ENCODE results near the gene RACGAP1.

Gene RACGAP1

GRCh38 chr12:49984476-49985359, 40.6 kb downstream of the RACGAP1 start:
- no peak for DNase-seq

GRCh38 chr12:49983892-49984291, 41.4 kb downstream of the RACGAP1 start:
- DNase-seq: peak; percentile 60

DNA sequence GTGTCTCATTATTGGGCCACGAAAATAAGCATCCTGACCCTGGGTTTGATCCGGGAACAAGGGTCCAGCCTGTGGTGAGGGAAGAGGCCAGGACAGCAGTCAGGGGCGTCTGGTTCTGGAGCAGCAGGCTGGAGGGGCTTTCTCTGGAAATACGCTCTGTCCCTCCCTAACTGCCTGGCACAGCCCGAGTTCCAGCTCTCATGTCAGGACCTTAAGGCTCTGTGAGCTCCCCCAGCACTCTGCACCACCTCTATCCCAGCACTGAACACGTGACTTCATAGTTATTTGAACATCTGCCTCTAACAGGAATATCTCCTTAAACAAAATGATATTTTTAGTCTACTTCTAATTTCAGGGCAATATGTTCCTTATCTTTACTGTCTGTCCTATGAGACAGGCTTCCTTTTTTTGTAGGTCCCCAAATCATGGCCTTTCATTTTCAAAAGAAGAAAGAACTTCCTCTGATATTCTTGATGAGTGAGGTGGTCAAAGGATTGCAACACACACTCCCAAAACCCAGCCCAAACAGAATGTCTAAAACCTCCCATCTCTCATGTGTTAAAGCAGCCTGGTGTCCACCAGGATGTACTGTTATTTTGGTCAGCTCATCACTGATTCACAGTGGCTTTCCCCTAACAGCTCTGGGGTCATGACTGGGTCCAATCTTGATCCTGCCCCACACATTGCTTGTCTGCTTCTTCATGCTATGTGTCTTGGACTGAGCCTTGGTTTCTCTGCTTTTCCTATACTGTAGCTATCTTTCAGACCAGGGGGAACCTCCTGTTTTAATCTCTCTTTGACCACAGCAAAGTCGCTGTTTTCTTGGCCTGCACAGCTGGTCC, 42.8 kb downstream of the RACGAP1 start:
- peak; percentile 73 for DNase-seq

GRCh38 chr12:49980501-49981349, 44.6 kb downstream of the RACGAP1 start:
- no peak for DNase-seq

- no peak for DNase-seq
Measured at GRCh38 chr12:49979791-49980190, 45.5 kb downstream of the RACGAP1 start.

- DNase-seq: no peak
Measured at GRCh38 chr12:49979016-49979586, 46.2 kb downstream of the RACGAP1 start.

DNA sequence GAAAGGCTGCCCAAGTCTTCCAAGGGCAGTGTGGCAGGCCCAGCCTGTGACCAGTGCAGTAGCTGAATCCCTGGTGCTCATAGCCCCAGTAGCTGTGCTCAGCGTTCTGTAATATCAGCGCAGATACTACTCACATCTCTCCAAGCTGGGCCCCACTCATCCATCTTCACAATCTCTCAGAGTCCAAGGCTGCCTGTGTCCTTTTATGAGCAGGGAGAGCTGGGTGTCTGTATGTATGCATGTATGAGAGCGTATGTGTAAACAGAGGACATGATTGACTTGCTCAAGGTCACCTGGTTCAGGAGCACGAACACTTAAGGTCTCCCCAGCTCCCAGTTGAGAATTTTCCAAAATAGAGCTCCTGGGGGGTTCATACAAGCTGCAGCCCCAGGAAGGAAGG, 47.2 kb downstream of the RACGAP1 start:
- DNase-seq: no peak

GRCh38 chr12:49976557-49976956, 48.7 kb downstream of the RACGAP1 start:
- DNase-seq: peak; percentile 38

- DNase-seq: no peak
Measured at GRCh38 chr12:49975318-49975761, 50.0 kb downstream of the RACGAP1 start.

DNA sequence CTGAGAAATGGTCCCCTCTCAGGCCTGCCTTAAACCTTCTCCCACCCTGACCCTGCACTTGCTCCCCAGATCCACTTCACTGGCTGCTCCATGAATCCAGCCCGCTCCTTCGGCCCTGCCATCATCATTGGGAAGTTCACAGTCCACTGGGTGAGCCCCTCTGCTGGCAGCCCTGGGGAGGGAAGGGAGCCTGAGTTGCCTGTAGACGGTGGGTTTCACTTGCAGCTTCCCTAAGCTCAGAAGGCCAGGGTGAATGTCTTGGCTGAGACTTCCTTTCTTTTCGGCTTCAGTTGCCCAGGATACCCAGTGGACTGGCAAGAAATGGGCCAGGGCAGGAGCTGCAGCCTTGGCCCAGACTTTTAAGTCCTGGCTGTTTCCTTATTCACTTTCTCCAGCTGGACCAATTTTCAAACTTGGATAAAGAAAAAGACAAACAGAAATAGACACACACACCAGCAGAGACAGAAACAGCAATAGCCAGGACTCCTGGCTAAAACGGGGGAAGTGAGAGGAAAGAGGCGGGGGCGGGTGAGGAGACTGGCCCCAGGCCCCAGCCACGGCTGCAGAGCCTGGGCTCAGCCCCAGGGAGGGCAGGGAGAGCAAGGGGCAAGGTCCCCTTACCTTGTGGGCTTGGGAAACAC, 50.5 kb downstream of the RACGAP1 start:
- peak; percentile 39 for DNase-seq

GRCh38 chr12:49974231-49974675, 51.0 kb downstream of the RACGAP1 start:
- DNase-seq: peak; percentile 53

DNA sequence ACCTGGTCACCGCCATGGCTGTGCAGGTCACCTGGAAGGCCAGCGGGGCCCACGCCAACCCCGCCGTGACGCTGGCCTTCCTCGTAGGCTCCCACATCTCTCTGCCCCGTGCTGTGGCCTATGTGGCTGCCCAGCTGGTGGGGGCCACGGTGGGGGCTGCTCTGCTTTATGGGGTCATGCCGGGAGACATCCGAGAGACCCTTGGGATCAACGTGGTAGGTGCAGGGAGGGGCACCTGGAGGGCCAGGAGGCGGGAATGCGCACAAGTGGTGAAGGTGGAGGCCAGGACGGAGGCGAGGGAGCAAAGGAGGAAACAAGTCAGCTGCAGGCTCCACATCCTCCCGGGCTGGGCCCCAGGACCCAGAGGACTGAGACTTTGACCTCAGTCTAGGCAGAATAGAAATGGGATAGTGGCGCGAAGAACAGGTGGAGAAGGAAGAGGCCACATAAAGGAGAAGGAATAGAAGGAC, 51.9 kb downstream of the RACGAP1 start:
- no peak for DNase-seq

DNA sequence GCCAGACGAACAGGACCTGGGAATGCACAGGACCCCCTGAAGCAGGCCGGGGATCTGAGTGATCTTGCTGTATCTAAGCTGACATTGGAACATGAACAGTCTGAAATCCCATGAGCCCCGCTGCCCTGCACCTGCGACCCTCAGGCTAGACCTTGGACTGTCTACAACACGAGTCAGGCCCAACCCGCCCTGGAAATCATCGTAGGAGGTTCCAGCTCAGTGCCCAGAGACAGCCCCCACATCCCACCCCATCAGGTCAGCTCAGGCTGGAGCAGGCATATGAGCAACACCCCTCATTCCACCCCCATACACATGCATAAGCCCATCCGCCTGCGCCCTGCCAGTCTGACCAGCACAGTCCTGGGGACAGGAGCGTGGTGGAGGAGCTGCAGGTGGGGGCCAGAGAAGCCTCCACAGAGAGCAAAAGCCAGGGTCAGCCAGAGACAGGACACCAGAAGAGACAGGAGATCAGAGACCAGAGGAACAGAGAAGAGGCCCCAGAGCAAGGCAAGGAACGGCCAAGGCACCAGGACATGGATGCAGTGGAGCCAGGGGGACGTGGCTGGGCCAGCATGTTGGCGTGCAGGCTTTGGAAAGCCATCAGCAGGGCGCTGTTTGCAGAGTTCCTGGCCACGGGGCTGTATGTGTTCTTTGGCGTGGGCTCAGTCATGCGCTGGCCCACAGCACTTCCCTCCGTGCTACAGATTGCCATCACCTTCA, 52.5 kb downstream of the RACGAP1 start, which contains the start of gene AQP6:
Gene AQP6 (plus strand): TSS at position 307 of the 720 bp plus-strand sequence. CDS start 227 bp downstream, at position 534.
- DNase-seq: no peak

DNA sequence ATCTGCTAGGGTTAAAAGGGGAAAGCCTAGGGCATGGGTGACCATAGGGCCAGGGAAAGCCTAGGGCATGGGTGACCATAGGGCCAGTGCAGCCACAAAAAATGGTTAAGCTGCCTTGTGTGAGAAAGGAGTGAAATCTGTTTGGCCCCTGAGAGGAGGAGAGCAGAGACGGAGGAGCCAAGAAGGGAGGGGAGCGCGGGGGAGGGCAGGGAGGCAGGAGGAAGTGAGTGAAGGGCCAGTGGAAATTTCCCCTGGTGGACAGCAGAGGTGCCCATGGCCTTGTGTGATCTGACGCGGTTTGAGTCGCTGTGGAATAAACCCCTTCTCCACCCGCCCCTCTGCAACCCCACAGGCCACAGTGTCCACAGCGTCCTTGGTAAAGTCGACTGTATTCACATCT, 53.2 kb downstream of the RACGAP1 start:
- DNase-seq: no peak

DNA sequence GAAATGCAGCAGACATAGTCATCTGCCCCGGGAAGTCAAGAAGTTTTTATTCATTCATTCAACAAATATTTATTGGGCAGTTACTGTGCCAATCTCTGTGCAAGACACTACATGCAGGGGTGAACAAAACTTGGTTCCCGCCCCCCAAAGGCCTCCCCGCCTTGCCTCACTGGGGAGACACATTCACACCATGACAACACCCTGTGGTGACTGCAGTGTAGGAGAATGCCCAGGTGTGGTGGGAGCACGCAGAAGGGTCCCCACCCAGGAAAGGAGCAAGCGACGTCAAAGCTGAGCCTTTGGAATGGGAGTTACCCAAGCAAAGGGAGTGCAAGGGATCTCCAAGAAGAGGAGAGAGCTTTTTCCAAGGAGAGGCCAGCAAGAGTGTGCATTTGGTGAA, 54.2 kb downstream of the RACGAP1 start:
- DNase-seq: no peak

DNA sequence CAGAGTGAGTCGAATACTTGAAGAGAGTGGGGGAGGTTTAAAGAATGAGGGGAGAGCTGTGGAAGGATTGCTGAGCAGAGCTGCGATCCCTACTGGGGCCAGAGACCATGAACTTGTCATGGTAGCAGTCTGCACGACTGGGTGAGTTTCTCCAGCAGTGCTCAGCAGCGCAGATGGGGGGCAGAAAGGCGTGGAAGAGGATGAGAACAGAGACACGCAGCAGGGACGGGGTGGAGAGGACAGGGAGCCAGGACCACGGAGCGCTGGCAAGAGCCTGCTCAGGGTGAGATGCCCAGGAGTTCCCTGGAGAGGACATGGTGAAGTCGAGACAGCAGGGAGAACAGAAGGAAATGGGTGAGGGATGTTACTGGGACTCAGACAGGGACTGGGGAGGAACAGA, 54.6 kb downstream of the RACGAP1 start:
- DNase-seq: no peak

DNA sequence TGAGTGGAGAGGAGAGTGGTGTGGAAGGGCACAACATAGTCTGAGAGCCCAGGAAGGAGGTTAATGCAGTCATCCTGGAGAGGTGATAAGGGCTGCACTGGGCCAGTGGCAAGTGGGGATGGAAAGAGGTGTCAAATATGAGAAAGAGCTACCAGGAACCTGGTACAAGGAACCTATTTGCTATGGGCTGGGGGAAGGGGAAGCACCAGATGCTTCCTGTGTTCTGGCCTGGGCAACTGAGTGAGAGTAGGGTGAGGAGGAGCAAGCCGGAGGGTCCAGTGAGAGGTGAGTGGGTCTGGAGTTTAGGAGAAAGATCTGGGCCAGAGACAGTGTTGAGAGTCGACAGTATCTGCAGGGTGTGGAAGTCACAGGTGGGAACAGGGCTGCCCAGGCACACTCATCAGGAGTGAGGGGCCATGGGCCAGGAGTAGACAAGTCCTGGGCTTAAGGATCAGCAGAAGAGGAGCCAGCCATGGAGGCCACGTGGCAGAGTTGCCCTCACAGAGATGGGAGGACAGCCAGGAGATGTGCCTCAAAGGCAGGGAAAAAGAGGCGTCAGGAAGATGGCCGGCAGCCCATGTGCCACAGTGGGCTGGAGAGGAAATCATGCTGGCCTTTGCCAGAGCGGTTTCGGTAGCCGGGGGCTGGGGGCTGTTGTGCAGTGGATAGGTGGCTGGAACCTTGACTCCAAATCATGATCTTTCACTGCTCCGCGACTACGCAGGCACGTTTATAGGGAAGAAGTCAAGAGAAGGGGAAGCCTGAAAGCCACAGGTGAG, 55.5 kb downstream of the RACGAP1 start:
- DNase-seq: no peak

- no peak for DNase-seq
Measured at GRCh38 chr12:49969027-49969426, 56.3 kb downstream of the RACGAP1 start.

GRCh38 chr12:49968471-49968870, 56.8 kb downstream of the RACGAP1 start:
- DNase-seq: no peak

- no peak for DNase-seq
Measured at GRCh38 chr12:49967777-49968250, 57.5 kb downstream of the RACGAP1 start.
